GM19372 (cell line): ENCODE data around the gene TFAP2E.

ENCODE experiments used
- ATAC-seq: cut with Tn5 transposase; IDR thresholded peaks from one replicate; pipeline ENCODE4 v1.9.1; 2021; ENCODE audit warnings: mild to moderate bottlenecking, low read depth, moderate library complexity; ENCODE audit not compliant: unreplicated experiment

Gene TFAP2E

GRCh38 chr1:35591211-35591610 lies 18.1 kb downstream of the TFAP2E start:
- no peak for ATAC-seq

GRCh38 chr1:35592991-35593769 lies 20.1 kb downstream of the TFAP2E start:
- ATAC-seq: no peak

- ATAC-seq: no peak
Observed at GRCh38 chr1:35594005-35594760, 21.1 kb downstream of the TFAP2E start.

GRCh38 chr1:35595684-35596083 lies 22.6 kb downstream of the TFAP2E start:
- no peak for ATAC-seq

GRCh38 chr1:35597870-35598269 lies 24.8 kb downstream of the TFAP2E start:
- ATAC-seq: no peak

GRCh38 chr1:35598895-35599294 lies 25.8 kb downstream of the TFAP2E start:
- ATAC-seq: no peak

- ATAC-seq: no peak
Observed at GRCh38 chr1:35599411-35599810, 26.3 kb downstream of the TFAP2E start.

- no peak for ATAC-seq
Observed at GRCh38 chr1:35600593-35600992, 27.5 kb downstream of the TFAP2E start.

- ATAC-seq: no peak
Observed at GRCh38 chr1:35603468-35603867, 30.4 kb downstream of the TFAP2E start.

GRCh38 chr1:35603941-35604340 lies 30.8 kb downstream of the TFAP2E start:
- ATAC-seq: no peak

GRCh38 chr1:35605071-35605866 lies 32.2 kb downstream of the TFAP2E start:
- ATAC-seq: no peak

- ATAC-seq: no peak
Observed at GRCh38 chr1:35605867-35606182, 32.7 kb downstream of the TFAP2E start.

- no peak for ATAC-seq
Observed at GRCh38 chr1:35611655-35612054, 38.5 kb downstream of the TFAP2E start.

GRCh38 chr1:35615440-35615839 lies 42.3 kb downstream of the TFAP2E start:
- no peak for ATAC-seq

GRCh38 chr1:35619237-35620121 lies 46.4 kb downstream of the TFAP2E start:
- no peak for ATAC-seq

GRCh38 chr1:35622510-35623178 lies 49.5 kb downstream of the TFAP2E start:
- no peak for ATAC-seq

GRCh38 chr1:35623832-35624231 lies 50.7 kb downstream of the TFAP2E start:
- no peak for ATAC-seq

GRCh38 chr1:35629051-35629450 lies 55.9 kb downstream of the TFAP2E start:
- no peak for ATAC-seq

GRCh38 chr1:35631396-35631795 lies 58.3 kb downstream of the TFAP2E start:
- ATAC-seq: no peak

- ATAC-seq: no peak
Observed at GRCh38 chr1:35633547-35633946, 60.4 kb downstream of the TFAP2E start.
